GM12874 (cell line): ENCODE results near the gene DYSF.

Source experiments
- CTCF ChIP-seq: IDR thresholded peaks from 2 replicates; pipeline ENCODE4 v1.5.1; 2011; ENCODE audit warnings: low read depth, mild to moderate bottlenecking, control low read depth, low read length, moderate library complexity; ENCODE audit not compliant: insufficient read depth

The DYSF gene

DNA sequence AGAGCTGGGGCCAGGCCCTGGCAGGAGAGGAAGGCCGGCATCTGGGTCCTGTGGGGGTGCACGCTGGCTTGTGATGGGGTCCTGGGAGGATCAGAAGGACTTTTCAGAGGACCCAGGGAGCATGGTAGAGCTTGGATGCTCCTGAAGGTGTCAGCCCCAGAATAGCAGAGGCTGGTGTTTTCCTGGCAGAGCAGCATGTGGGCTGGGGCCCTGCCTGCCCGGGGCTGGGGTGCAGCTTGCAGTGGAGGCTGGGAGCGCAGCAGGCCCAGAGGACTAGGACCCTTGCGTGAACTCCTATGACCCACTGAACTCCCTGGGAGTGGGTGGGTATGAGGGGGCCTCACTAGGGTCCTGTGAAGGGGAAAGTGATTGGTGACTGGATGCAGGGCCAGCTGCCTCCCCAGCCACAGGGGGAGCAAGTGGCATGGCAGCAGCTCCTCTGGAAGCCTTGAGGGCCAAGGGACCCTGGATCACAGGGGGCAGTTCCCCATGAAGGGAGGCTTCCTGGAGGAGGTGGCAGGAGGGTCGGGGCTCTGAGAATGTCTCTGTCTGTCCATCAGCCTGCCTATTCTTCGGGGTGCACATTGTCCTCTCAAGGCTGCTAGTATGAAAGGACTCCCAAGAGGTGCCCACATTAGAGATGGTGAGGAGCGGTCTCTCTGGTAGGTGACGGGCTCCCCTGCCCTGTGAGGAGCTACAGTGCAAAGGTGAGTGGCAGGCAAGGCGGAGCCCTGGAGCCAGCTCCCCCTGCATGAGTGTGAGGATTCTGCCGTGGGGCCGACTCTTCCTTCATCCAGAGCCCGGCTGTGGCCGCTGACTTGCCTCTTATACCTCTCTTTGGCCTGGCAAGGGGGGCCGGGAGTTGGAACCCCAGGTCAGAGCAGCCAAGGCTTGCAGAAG is 249.0 kb downstream of the DYSF start:
- TF ChIP-seq CTCF: no peak

DNA sequence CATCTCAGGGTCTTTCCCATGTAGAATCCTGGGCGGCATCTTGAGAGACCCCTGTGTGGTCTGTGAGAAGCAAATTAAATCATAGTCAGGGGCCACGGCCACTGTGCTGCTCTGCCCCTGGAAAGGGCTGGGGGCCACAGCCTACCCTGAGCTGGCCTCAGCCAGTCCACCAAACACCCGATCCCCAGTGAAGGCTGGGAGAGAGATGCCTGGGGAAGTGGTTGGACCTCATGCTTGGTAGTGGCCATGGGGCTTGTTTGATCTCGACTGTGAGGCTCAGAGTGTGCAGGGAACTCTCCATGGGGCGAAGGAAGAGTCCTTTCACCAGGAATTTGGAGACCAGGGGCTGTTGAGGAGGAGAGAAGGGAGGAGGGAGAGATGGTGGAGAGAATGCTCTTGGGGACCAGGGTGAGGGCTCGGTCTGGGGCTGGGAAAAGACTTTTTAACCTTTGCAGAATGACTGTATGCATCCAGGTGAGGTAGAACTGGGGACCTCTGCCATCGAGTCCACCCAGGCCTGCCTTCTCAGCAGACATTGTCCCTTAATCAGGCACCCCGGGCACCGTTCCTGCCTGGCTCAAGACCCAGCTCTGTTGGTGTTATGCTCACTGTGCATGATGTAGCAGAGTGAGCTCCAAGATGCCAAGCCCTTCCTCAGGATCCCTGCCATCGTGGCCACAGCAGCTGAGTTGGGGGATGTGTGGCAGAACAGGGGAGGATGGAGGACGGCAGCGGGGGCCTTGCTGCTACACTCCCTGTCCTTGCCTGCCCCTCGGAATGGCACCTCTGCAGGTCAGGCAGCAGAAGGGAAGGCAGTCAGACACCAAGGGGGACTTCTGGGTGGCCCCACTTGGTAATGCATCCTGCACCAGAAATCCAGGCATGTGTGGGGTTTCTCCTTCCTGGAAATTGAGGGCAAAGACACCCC is 249.9 kb downstream of the DYSF start:
- no peak for TF ChIP-seq CTCF

DNA sequence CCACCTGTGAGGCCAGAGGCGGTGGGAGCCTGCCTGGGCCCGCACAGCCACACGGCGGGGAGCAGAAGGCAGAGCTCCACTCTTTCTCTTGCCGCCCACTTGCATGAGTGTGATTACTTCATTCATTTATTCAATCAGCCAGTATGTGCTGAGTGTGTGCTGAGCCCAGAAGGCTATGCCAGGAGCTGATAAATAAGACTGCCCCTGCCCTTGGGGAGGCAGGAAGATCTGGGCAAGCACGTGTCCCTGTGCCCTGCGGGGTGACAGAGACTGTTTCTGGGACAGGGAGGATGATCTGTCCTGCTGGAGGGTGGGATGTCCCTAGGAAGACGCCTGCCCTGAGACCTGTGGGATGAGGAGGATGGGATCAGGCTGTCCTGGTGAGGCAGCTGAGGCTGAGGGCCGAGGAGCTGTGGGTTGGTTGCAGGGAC is 250.8 kb downstream of the DYSF start:
- no peak for TF ChIP-seq CTCF

DNA sequence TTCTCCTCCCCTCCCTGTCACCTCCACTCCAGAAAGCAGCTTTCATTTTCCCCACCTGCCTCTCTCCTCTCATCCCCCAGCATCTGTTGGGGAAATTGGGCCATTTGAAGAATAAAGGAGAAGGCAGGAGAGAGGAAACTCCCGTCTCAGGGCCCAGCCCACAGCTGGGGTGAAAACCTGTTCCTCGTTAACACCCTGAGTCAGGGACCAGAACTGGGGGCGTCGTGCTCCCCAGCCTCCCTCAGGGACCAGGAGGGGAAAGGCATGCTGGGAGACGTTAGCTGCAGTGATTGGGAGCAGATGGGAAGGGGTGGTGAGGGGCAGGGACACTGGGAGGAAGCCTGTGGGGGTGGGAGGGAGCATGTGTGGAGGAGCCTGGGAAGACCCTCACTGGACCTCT is 251.3 kb downstream of the DYSF start:
- no peak for TF ChIP-seq CTCF

GRCh38 chr2:71705171-71705960 is 252.0 kb downstream of the DYSF start:
- no peak for TF ChIP-seq CTCF

GRCh38 chr2:71706121-71706520 is 252.8 kb downstream of the DYSF start:
- no peak for TF ChIP-seq CTCF
